ENCODE data around the gene THADA. TPM values are rescaled to one million over a fixed set of nuclear protein-coding genes. Genes with fewer than 3 reads are reported as not detected.
"Not testable (repeated sequence)": the region's sequence is repeated elsewhere in the genome, so short reads cannot be mapped to it uniquely, and the experiment has no call there.

The THADA gene
- total RNA-seq, 1 experiment from 2014 or later, result 27.5 TPM

- TF ChIP-seq ZNF138 (CRISPR knock-in tag; conservative IDR thresholded peaks at IDR 0.05) (no peak), EMX1 (CRISPR knock-in tag; IDR thresholded peaks at IDR 0.05) (no peak), SMAD3 (CRISPR knock-in tag; IDR thresholded peaks at IDR 0.05; ENCODE audit: borderline replicate concordance) (no peak), ATF1 (CRISPR knock-in tag; IDR thresholded peaks at IDR 0.05) (no peak), TEAD4 (CRISPR knock-in tag; IDR thresholded peaks at IDR 0.05) (no peak), ZNF232 (CRISPR knock-in tag; IDR thresholded peaks at IDR 0.05) (no peak), TEAD1 (CRISPR knock-in tag; IDR thresholded peaks at IDR 0.05) (no peak), ZBTB21 (CRISPR knock-in tag; IDR thresholded peaks at IDR 0.05; ENCODE audit: borderline replicate concordance) (no peak), CDX4 (CRISPR knock-in tag; IDR thresholded peaks at IDR 0.05; ENCODE audit: borderline replicate concordance) (no peak), ZNF425 (CRISPR knock-in tag; conservative IDR thresholded peaks at IDR 0.05) (no peak)
- TF ChIP-seq, protein P1, sequence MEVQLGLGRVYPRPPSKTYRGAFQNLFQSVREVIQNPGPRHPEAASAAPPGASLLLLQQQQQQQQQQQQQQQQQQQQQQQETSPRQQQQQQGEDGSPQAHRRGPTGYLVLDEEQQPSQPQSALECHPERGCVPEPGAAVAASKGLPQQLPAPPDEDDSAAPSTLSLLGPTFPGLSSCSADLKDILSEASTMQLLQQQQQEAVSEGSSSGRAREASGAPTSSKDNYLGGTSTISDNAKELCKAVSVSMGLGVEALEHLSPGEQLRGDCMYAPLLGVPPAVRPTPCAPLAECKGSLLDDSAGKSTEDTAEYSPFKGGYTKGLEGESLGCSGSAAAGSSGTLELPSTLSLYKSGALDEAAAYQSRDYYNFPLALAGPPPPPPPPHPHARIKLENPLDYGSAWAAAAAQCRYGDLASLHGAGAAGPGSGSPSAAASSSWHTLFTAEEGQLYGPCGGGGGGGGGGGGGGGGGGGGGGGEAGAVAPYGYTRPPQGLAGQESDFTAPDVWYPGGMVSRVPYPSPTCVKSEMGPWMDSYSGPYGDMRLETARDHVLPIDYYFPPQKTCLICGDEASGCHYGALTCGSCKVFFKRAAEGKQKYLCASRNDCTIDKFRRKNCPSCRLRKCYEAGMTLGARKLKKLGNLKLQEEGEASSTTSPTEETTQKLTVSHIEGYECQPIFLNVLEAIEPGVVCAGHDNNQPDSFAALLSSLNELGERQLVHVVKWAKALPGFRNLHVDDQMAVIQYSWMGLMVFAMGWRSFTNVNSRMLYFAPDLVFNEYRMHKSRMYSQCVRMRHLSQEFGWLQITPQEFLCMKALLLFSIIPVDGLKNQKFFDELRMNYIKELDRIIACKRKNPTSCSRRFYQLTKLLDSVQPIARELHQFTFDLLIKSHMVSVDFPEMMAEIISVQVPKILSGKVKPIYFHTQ (CRISPR knock-in tag; IDR thresholded peaks at IDR 0.05), result no peak
- TF ChIP-seq, protein P2, sequence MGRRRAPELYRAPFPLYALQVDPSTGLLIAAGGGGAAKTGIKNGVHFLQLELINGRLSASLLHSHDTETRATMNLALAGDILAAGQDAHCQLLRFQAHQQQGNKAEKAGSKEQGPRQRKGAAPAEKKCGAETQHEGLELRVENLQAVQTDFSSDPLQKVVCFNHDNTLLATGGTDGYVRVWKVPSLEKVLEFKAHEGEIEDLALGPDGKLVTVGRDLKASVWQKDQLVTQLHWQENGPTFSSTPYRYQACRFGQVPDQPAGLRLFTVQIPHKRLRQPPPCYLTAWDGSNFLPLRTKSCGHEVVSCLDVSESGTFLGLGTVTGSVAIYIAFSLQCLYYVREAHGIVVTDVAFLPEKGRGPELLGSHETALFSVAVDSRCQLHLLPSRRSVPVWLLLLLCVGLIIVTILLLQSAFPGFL (CRISPR knock-in tag; IDR thresholded peaks at IDR 0.05; ENCODE audit: borderline replicate concordance), result no peak
- TF ChIP-seq, protein P3, sequence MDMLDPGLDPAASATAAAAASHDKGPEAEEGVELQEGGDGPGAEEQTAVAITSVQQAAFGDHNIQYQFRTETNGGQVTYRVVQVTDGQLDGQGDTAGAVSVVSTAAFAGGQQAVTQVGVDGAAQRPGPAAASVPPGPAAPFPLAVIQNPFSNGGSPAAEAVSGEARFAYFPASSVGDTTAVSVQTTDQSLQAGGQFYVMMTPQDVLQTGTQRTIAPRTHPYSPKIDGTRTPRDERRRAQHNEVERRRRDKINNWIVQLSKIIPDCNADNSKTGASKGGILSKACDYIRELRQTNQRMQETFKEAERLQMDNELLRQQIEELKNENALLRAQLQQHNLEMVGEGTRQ (CRISPR knock-in tag; IDR thresholded peaks at IDR 0.05), result no peak
These were observed 297.3 kb downstream of the THADA start (continued) for GRCh38 chr2:43298500-43298899.

GRCh38 chr2:43297740-43298139 lies 298.1 kb downstream of the THADA start:
- H3K36me3 Mint-ChIP-seq, result peaks cover 11% of the 10 kb centered on the region
- peaks cover 15% of the 10 kb centered on the region for H3K4me1 Mint-ChIP-seq
- H3K27ac Mint-ChIP-seq; H3K27me3 Mint-ChIP-seq (ENCODE audit: low read depth); POLR2A ChIA-PET; DNase-seq (ENCODE audit: low spot score); H3K4me3 Mint-ChIP-seq; ATAC-seq; CTCF ChIA-PET; H3K9me3 Mint-ChIP-seq: not testable (repeated sequence)

GRCh38 chr2:43294973-43295603 lies 300.8 kb downstream of the THADA start:
- ChIA-PET CTCF (interaction anchor here (0.7 kb wide), 1 partner anchor 61 kb away, joined by 3 read pairs; no protein-coding TSS in a partner anchor), POLR2A (no interaction called here)
- TF ChIP-seq ZNF121 (CRISPR knock-in tag; IDR thresholded peaks at IDR 0.05) (no peak), MYBL2 (CRISPR knock-in tag; IDR thresholded peaks at IDR 0.05) (no peak), GTF2I (CRISPR knock-in tag; conservative IDR thresholded peaks at IDR 0.05) (no peak), ETV6 (CRISPR knock-in tag; IDR thresholded peaks at IDR 0.05) (no peak), ZNF219 (CRISPR knock-in tag; IDR thresholded peaks at IDR 0.05; ENCODE audit: borderline replicate concordance) (no peak), ZNF671 (CRISPR knock-in tag; IDR thresholded peaks at IDR 0.05) (no peak)
- TF ChIP-seq, protein P4, sequence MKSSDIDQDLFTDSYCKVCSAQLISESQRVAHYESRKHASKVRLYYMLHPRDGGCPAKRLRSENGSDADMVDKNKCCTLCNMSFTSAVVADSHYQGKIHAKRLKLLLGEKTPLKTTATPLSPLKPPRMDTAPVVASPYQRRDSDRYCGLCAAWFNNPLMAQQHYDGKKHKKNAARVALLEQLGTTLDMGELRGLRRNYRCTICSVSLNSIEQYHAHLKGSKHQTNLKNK (CRISPR knock-in tag; IDR thresholded peaks at IDR 0.05), result no peak
- TF ChIP-seq, protein P5, sequence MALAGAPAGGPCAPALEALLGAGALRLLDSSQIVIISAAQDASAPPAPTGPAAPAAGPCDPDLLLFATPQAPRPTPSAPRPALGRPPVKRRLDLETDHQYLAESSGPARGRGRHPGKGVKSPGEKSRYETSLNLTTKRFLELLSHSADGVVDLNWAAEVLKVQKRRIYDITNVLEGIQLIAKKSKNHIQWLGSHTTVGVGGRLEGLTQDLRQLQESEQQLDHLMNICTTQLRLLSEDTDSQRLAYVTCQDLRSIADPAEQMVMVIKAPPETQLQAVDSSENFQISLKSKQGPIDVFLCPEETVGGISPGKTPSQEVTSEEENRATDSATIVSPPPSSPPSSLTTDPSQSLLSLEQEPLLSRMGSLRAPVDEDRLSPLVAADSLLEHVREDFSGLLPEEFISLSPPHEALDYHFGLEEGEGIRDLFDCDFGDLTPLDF (CRISPR knock-in tag; IDR thresholded peaks at IDR 0.05), result no peak
- no peak for DNase-seq (ENCODE audit: low spot score)
- H3K36me3 Mint-ChIP-seq, result peaks cover 16% of the 10 kb centered on the region
- no peak overlapping the region for H3K27ac Mint-ChIP-seq
- H3K4me1 Mint-ChIP-seq, result no peaks in the 10 kb centered on the region
- ATAC-seq, result no peak
- H3K9me3 Mint-ChIP-seq, result peaks cover 9% of the 10 kb centered on the region
- no peaks in the 10 kb centered on the region for H3K27me3 Mint-ChIP-seq (ENCODE audit: low read depth)
- H3K4me3 Mint-ChIP-seq, result no peak overlapping the region
